ENCODE results near the gene STARD9.

Gene STARD9

GRCh38 chr15:42734076-42734672 is 158.8 kb downstream of the STARD9 start:
- Mint-ChIP-seq H3K4me3 (peak overlapping the region in 1 of 2 donors; percentile 60), H3K4me1 (ENCODE audit: low read depth in 2 of 2) (peaks cover 5 to 16% of the 10 kb centered on the region in 2 donors), H3K27ac (no peak overlapping the region), H3K36me3 (ENCODE audit: insufficient read depth) (peaks cover 47% of the 10 kb centered on the region), H3K27me3 (no peaks in the 10 kb centered on the region), H3K9me3 (no peaks in the 10 kb centered on the region)
- no peak for DNase-seq
- ATAC-seq (replicated peaks) = no peak

GRCh38 chr15:42735382-42736165 is 160.2 kb downstream of the STARD9 start:
- no peaks in the 10 kb centered on the region for H3K9me3 Mint-ChIP-seq
- peak overlapping the region; percentile 76 to 77 for H3K4me3 Mint-ChIP-seq
- peaks cover 35% of the 10 kb centered on the region for H3K36me3 Mint-ChIP-seq (ENCODE audit: insufficient read depth)
- peaks cover 5 to 16% of the 10 kb centered on the region in 2 donors for H3K4me1 Mint-ChIP-seq (ENCODE audit: low read depth in 2 of 2)
- H3K27ac Mint-ChIP-seq = peak overlapping the region; percentile 57 to 88
- DNase-seq (no peak), ATAC-seq (replicated peaks) (no peak)
- H3K27me3 Mint-ChIP-seq = no peaks in the 10 kb centered on the region

GRCh38 chr15:42736178-42736792 is 160.9 kb downstream of the STARD9 start:
- DNase-seq = no peak
- Mint-ChIP-seq H3K27ac (peak overlapping the region; percentile 73 to 90), H3K4me1 (ENCODE audit: low read depth in 2 of 2) (peaks cover 5 to 16% of the 10 kb centered on the region in 2 donors)

GRCh38 chr15:42736793-42737528 is 161.6 kb downstream of the STARD9 start, which contains the start of gene CDAN1:
Gene CDAN1, minus strand, starts transcription at chr15:42737128. Its CDS starts 26 bp downstream, at chr15:42737102.
- no peaks in the 10 kb centered on the region for H3K27me3 Mint-ChIP-seq
- peak; percentile 89 for ATAC-seq (replicated peaks)

More at GRCh38 chr15:42736178-42736792, 160.9 kb downstream of the STARD9 start:
- peaks cover 32% of the 10 kb centered on the region for H3K36me3 Mint-ChIP-seq (ENCODE audit: insufficient read depth)
- H3K9me3 Mint-ChIP-seq = no peaks in the 10 kb centered on the region
- peak overlapping the region; percentile 76 to 77 for H3K4me3 Mint-ChIP-seq
- no peaks in the 10 kb centered on the region for H3K27me3 Mint-ChIP-seq
- peak; percentile 6 for ATAC-seq (replicated peaks)

GRCh38 chr15:42737529-42738328 is 162.3 kb downstream of the STARD9 start:
- Mint-ChIP-seq H3K36me3 (ENCODE audit: insufficient read depth) (peaks cover 24% of the 10 kb centered on the region), H3K27me3 (no peaks in the 10 kb centered on the region), H3K4me3 (peak overlapping the region; percentile 76 to 77), H3K27ac (peak overlapping the region; percentile 73 to 90), H3K4me1 (ENCODE audit: low read depth in 2 of 2) (peaks cover 5 to 14% of the 10 kb centered on the region in 2 donors), H3K9me3 (no peaks in the 10 kb centered on the region)
- no peak for DNase-seq
- ATAC-seq (replicated peaks) = no peak

More at GRCh38 chr15:42736793-42737528, 161.6 kb downstream of the STARD9 start, which contains the start of gene CDAN1:
- Mint-ChIP-seq H3K27ac (peak within 1 kb of the TSS; percentile 73 to 90), H3K36me3 (ENCODE audit: insufficient read depth) (peaks cover 27% of the 10 kb centered on the region), H3K4me3 (peak within 1 kb of the TSS; percentile 76 to 77), H3K4me1 (ENCODE audit: low read depth in 2 of 2) (peaks cover 5 to 16% of the 10 kb centered on the region in 2 donors), H3K9me3 (no peaks in the 10 kb centered on the region)
- peak; percentile 85 to 88 (median 87) for DNase-seq

- Mint-ChIP-seq H3K36me3 (ENCODE audit: insufficient read depth) (peaks cover 24% of the 10 kb centered on the region), H3K27ac (no peak overlapping the region), H3K4me3 (no peak overlapping the region), H3K4me1 (ENCODE audit: low read depth in 2 of 2) (peaks cover 0 to 4% of the 10 kb centered on the region in 2 donors), H3K27me3 (no peaks in the 10 kb centered on the region), H3K9me3 (no peaks in the 10 kb centered on the region)
- no peak for DNase-seq
- no peak for ATAC-seq (replicated peaks)
These were observed 166.3 kb downstream of the STARD9 start for GRCh38 chr15:42741710-42742109.

GRCh38 chr15:42742149-42742548 is 166.7 kb downstream of the STARD9 start:
- Mint-ChIP-seq H3K9me3 (no peaks in the 10 kb centered on the region), H3K27me3 (no peaks in the 10 kb centered on the region)
- no peak for ATAC-seq (replicated peaks)

GRCh38 chr15:42744195-42744594 is 168.8 kb downstream of the STARD9 start:
- Mint-ChIP-seq H3K9me3 (no peaks in the 10 kb centered on the region), H3K36me3 (ENCODE audit: insufficient read depth) (peaks cover 18% of the 10 kb centered on the region), H3K27ac (no peak overlapping the region), H3K4me3 (no peak overlapping the region), H3K4me1 (ENCODE audit: low read depth in 2 of 2) (no peaks in the 10 kb centered on the region), H3K27me3 (no peaks in the 10 kb centered on the region)
- ATAC-seq (replicated peaks) = no peak
- DNase-seq = no peak

More at GRCh38 chr15:42742149-42742548, 166.7 kb downstream of the STARD9 start:
- peaks cover 0 to 4% of the 10 kb centered on the region in 2 donors for H3K4me1 Mint-ChIP-seq (ENCODE audit: low read depth in 2 of 2)
- H3K4me3 Mint-ChIP-seq = no peak overlapping the region
- no peak for DNase-seq
- H3K27ac Mint-ChIP-seq = no peak overlapping the region
- H3K36me3 Mint-ChIP-seq (ENCODE audit: insufficient read depth) = peaks cover 25% of the 10 kb centered on the region

- Mint-ChIP-seq H3K9me3 (peaks cover 1 to 9% of the 10 kb centered on the region in 2 donors), H3K4me1 (ENCODE audit: low read depth in 2 of 2) (peaks cover 0 to 3% of the 10 kb centered on the region in 2 donors), H3K27ac (no peak overlapping the region), H3K36me3 (ENCODE audit: insufficient read depth) (peaks cover 24% of the 10 kb centered on the region), H3K27me3 (no peaks in the 10 kb centered on the region), H3K4me3 (no peak overlapping the region)
- DNase-seq (no peak), ATAC-seq (replicated peaks) (no peak)
These were observed 173.9 kb downstream of the STARD9 start for GRCh38 chr15:42749266-42749665.

- H3K9me3 Mint-ChIP-seq = peaks cover 1 to 9% of the 10 kb centered on the region in 2 donors
- ATAC-seq (replicated peaks) (no peak), DNase-seq (no peak)
- H3K27ac Mint-ChIP-seq = no peak overlapping the region
- H3K4me1 Mint-ChIP-seq (ENCODE audit: low read depth in 2 of 2) = peaks cover 0 to 3% of the 10 kb centered on the region in 2 donors
- H3K4me3 Mint-ChIP-seq = no peak overlapping the region
- H3K36me3 Mint-ChIP-seq (ENCODE audit: insufficient read depth) = peaks cover 18% of the 10 kb centered on the region
- no peaks in the 10 kb centered on the region for H3K27me3 Mint-ChIP-seq
These were observed 174.9 kb downstream of the STARD9 start for GRCh38 chr15:42750306-42750705.

GRCh38 chr15:42759093-42759492 is 183.7 kb downstream of the STARD9 start:
- no peak for ATAC-seq (replicated peaks)
- Mint-ChIP-seq H3K36me3 (ENCODE audit: insufficient read depth) (peaks cover 4% of the 10 kb centered on the region), H3K9me3 (peaks cover 0 to 3% of the 10 kb centered on the region in 2 donors), H3K4me1 (ENCODE audit: low read depth in 2 of 2) (peaks cover 4 to 8% of the 10 kb centered on the region in 2 donors), H3K4me3 (no peak overlapping the region), H3K27ac (no peak overlapping the region), H3K27me3 (no peaks in the 10 kb centered on the region)
- no peak for DNase-seq

GRCh38 chr15:42760759-42761158 is 185.4 kb downstream of the STARD9 start:
- DNase-seq (no peak), ATAC-seq (replicated peaks) (no peak)
- peaks cover 3 to 7% of the 10 kb centered on the region in 2 donors for H3K9me3 Mint-ChIP-seq
- H3K4me3 Mint-ChIP-seq = no peak overlapping the region
- H3K36me3 Mint-ChIP-seq (ENCODE audit: insufficient read depth) = peaks cover 4% of the 10 kb centered on the region
- no peak overlapping the region for H3K27ac Mint-ChIP-seq
- H3K4me1 Mint-ChIP-seq (ENCODE audit: low read depth in 2 of 2) = peaks cover 6 to 8% of the 10 kb centered on the region in 2 donors
- H3K27me3 Mint-ChIP-seq = no peaks in the 10 kb centered on the region
